HG02981 (cell line): Measurements from ENCODE around the gene PWWP2B.
"Not testable (repeated sequence)": the region's sequence is repeated elsewhere in the genome, so short reads cannot be mapped to it uniquely, and the experiment has no call there.

Source experiments
- ATAC-seq: cut with Tn5 transposase; IDR thresholded peaks from one replicate; pipeline ENCODE4 v1.9.1; 2021; ENCODE audit warnings: mild to moderate bottlenecking, moderate library complexity; ENCODE audit not compliant: unreplicated experiment

PWWP2B gene

DNA sequence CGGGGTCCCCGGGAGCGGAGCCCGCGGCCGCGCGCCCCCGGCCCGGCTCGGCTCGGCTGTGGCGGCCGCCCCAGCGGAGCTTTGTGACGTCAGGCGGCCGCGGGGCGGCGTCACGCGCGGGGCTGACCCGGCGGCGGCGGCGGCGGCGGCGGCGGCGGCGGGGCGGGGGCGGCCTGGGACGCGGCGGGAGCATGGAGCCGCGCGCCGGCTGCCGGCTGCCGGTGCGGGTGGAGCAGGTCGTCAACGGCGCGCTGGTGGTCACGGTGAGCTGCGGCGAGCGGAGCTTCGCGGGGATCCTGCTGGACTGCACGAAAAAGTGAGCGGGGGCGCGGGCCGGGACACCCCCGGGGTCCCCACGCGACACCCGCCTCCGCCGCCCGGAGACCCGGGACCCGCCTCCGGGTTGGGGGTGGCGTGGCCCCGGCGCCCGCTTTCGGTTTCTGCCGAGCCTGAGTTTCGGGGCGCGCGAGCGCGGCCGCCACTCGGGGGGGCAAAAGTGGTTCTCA is at the start of gene PWWP2B:
PWWP2B (plus strand) TSS at position 165 of the 506 bp plus-strand sequence; CDS start at position 192, 27 bp downstream.
- ATAC-seq, result peak; percentile 36

DNA sequence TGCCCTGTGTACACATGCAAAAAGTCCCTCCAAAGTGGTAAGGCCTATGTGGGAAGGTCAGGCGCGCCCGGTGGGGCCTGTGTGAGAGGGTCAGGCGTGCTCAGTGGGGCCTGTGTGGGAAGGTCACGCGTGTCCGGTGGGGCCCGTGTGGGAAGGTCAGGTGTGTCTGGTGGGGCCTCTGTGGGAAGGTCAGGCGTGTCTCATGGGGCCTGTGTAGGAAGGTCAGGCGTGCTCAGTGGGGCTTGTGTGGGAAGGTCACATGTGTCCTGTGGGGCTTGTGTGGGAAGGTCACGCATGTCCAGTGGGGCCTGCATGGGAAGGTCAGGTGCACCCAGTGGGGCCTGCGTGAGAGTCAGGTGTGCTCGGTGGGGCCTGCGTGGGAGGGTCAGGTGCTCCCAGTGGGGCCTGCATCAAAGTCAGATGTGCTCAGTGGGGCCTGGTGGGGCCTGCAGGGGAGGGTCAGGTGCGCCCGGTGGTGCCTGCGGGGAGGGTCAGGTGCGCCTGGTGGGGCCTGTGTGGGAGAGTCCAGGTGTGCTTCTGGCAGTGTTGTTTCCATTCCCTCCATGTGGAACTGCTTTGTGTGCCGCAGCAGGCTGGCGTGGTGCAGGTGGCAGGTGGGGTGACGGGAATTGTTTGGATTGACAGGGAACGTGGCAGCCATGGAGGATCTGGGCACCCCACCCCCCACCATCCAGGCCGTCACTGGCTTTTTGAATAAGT is 49.6 kb upstream of the PWWP2B start:
- ATAC-seq, result no peak

DNA sequence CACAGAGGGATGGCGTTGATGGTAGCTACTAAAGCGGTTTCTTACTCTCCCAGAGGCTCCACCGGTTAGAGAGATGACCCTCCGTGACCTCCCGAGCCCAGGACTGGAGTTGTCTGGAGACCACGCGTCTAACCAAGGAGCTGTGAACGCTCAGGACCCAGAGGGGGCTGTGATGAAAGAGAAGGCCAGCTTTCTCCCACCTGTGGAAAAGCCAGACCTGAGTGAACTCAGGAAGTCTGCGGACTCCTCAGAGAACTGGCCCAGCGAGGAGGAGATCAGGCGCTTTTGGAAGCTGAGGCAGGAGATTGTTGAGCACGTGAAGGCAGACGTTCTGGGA is 49.1 kb upstream of the PWWP2B start:
- no peak for ATAC-seq

DNA sequence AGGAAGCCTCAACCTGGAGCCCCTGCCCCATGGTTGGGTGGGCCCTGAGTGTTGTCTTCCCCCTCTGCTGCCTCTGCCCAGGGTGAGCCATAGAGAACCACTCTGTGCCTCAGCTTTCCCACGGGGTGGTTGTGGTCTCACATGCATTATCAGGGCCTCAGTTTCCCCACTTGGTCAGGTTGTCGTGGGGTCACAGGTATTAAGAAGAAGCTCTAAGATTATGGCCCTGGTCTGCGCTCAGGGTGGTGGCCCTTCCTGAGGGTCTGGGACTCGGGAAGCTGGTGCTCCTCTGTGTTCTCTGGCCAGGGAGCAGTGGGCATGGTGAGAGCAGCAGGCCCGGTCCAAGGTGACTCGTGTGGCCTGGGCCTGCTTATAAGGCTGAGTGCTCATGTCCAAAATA is 47.2 kb upstream of the PWWP2B start:
- no peak for ATAC-seq

DNA sequence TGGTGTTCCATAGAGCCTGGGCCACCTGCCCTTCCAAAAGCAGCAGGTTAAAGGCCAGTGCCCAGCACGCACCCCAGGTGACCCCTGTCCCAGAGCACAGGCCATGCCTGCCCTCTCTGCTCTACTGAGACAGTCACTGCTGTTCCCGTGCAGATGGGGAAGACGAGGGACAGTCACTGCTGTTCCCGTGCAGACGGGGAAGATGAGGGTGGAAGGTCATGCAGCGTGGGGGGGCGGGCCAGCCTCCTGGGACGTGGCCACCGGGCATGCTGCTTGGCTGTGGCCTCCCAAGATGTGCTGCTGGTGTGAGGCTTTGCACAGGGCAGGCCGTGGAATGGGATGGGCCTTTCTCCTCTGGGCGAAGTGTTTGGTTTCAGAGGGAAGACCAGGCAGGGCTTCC is 46.6 kb upstream of the PWWP2B start:
- no peak for ATAC-seq

DNA sequence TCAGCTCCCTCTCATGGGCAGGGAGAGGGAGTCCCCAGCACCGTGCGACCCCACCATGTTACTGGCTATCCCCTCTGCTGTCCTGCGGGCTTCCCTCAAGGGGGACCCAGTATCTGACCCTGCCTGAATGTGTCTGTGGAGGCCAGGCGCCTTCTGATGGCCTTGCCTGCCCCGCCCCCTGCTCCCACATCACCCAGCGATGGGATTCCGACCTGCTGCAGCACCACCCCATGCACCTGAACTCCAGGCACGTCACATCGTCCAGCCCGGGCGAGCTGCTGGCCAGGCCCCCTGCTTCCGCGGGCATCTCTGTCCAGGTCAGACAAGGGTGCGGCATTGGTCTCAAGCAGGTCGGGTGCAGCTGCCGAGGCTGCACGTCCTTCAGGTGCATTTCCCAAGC is 46.1 kb upstream of the PWWP2B start:
- no peak for ATAC-seq

DNA sequence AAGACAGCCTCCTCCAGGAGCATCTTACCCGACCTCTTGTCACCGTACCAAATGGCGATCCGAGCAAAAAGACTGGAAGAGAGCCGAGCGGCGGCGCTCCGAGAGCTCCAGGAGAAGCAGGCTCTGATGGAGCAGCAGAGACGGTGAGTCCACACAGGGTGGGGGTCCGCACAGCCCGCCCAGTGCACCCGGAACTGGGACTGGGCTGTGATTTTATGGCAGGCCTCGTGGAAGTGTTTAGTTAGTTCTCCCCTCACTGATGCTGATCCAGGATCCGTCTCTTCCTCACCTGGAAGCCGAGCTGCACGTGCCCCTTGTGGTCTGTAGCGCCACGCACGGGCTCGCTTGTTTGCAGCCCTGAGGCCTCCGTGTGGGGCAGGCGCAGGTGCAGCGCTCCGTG is 45.4 kb upstream of the PWWP2B start:
- ATAC-seq, result no peak

DNA sequence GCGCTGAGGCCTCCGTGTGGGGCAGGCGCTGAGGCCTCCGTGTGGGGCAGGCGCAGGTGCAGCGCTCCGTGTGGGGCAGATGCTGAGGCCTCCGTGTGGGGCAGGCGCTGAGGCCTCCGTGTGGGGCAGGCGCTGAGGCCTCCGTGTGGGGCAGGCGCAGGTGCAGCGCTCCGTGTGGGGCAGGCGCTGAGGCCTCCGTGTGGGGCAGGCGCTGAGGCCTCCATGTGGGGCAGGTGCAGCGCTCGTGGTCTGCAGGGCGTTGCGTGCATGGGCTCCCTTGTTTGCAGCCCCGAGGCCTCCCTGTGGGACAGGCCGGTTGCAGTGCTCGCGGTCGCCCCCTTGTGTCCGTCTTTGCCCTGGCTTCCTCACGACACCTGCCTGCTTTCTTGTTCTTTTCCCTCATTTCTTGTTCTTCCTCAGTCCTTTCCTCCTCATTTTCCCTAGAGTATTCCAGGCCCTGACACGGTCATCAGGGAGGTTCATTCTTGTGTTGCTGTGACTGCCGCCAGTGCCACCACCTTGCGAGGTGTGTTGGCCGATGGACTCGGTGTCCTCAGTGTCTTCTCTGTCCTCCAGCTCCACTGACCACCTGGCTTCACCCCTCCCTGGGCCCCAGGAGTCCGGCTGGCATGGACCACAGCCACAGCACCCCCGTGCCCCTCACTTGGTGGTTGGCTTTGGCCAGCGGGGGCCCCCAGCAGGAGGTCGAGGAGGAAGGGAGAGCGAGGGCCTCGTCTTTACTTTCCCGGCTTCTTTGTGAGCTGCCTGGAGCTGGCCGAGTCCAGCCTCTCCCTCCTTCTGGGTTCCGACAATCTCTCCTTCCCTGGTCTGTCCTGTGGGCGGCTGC is 44.3 kb upstream of the PWWP2B start:
- ATAC-seq, result not testable (repeated sequence)

DNA sequence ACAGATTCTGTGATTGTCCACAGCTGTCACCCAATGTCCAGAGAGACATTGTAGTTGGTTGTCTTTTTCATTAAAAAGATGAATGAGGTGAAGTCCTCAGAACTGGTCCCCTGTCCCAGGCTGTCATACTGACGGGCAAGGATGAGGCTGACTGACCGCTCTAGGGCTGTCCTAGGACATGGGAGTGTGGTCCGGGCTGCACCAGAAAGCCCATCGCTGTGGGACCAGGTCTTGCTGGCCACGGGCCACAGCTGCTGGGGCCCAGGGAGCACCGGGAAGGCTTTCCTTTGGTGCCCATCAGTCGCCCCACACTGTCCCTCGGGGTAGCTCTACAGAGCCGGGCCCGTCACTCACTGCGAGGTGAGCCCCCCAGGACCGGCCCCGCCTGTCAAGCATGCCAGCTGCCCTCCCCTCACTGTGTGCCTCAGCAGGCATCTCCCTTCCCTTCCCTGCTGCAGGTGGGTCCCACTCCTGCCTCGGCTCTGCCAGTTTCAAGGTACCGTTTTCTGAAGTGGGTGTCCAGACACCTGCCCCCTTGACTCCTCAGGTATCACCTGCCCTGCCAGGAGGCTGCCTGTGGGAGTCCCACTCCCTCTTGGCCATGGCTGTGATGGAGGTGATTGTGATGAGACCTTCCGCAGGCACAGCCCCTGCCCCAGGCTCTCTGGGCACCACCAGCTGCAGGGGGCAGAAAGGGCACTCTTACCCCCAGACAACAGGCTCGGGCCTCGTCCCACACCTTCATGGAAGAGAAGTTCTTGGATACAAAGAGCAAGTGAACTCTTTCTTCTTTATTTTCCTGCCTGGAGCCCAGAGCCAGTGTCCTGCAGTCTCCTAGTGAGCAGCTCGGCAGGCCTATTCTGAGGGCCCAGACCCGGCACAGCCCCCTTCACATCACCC is 43.3 kb upstream of the PWWP2B start:
- no peak for ATAC-seq

DNA sequence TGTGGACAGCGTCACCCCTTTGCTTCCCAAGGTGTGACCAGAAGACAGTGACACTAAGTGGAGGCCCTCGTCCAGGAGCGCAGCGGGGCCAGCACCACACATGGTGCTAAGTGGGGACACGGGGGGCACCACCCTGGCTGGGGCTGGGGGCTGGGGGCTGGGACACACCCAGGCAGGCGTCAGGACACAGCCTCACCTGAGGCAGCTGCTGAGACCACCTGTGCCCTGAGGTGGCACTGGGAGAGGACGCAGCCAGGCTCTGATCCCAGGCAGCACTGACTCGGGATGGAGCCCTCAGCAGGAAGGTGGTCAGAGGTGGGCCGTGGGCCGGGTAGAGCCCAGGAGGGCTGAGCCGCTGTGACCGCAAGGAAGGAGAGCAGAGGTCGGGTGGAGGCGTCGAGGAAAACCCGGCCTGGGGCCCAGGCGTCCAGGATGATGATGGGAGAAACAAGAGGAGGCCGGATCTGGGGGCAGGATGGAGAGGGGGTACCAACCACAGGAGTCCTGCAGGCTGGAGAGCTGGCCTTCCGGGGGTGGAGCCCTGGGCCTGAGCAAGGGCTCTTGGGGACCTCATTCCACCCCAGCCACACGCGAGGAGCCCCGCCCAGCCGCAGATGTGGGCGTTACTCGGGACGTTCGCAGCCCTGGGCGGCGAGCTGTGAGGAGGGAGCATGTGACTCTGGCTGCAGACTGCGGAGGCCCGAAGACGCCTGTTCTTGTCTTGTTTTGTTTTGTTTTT is 42.5 kb upstream of the PWWP2B start:
- no peak for ATAC-seq

DNA sequence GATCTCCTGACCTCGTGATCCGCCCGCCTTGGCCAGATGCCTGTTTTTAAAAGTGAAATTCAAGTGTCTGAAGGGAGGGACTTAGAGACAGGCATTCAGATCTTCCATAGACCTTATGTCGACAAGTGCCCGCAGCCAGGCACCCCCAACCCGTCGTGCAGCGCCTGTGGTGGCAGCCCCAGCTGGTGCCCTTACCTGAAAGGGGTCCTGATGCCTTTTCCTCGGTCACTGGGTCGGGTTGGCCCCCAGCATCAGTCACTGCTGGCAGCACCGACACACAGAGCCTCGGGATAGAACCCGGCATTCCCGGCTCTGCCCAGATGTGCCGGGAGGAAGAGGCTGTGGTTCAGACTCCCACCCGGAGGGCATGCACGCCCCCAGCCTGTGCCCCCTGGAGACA is 41.7 kb upstream of the PWWP2B start:
- no peak for ATAC-seq

DNA sequence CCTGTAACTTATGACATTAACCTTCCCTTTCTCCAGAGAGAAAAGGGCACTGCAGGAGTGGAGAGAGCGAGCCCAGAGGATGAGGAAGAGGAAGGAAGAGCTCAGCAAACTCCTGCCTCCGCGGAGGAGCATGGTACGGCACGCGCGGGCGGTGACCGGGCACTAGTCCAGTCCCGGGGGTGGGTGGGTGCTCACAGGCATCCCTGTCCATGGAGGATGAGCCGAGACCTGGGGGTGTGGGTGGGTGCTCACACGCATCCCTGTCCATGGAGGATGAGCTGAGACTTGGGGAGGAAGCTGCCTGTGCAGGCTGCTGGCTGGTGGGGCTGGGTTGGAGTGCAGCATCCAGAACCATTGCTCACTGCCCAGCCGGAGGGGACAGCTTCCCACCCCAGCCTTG is 41.2 kb upstream of the PWWP2B start:
- no peak for ATAC-seq

DNA sequence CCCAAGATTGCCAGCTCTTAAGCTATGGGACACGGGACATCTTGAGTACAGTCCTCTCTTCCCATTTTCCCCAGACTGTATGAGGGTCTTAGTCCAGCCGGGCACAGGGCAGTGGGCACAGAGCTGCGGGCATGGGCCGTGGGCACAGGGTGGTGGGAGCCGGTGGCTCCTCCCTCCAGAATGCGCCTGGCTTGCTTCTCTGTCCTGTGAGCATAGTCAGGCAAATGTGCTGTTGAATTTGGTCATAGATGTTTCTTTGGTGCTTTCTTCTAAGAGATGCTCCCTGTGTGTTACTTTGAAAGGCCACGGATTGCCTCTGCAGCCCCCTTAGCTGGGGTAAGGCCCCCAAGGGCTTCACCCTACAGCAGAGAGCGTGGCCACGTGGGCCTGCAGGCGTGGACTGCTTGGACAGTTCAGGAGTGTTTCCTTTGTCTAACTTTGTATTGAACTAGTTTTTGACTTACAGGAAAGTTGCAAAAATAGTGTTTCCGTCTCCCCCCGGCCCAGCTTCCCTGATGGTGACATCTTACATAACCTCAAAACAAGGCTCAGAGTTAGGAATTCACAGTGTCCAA is 40.3 kb upstream of the PWWP2B start:
- ATAC-seq, result no peak

DNA sequence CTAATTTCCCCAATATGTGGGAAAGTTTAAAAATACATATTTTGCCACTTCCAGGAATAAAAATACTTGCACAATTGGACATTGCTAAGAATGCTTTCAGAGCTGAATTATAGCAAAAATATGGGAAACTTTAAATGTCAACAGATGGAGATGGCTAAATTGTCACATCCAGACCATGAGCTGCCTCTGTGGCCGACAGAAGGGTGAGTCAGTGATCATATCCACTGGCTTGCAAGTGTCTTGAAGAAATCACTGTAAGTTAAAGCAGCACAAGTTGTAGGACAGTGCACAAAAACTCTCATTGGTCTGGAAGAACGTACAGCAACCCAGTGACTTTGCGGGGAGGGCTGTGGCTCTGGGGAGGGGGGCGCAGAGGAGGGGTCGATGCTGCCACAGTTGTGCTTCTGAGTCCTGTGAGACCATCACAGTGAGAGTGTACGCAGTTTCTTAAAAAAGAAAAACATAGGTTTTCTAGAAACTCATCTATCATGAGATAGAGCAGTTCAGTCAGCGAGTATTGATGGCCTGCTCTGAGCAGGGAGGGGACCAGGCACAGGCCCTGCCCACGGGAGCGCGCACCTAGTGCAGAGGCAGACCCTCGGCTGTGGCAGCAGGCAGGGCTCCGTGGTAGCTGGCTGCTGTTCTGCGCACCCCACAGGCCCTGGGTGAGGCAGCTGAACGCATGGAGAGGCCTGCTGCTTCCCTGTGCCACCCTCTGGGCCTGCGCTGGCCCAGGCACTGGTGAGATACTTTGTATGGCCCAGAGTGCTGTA is 39.5 kb upstream of the PWWP2B start:
- ATAC-seq, result no peak

DNA sequence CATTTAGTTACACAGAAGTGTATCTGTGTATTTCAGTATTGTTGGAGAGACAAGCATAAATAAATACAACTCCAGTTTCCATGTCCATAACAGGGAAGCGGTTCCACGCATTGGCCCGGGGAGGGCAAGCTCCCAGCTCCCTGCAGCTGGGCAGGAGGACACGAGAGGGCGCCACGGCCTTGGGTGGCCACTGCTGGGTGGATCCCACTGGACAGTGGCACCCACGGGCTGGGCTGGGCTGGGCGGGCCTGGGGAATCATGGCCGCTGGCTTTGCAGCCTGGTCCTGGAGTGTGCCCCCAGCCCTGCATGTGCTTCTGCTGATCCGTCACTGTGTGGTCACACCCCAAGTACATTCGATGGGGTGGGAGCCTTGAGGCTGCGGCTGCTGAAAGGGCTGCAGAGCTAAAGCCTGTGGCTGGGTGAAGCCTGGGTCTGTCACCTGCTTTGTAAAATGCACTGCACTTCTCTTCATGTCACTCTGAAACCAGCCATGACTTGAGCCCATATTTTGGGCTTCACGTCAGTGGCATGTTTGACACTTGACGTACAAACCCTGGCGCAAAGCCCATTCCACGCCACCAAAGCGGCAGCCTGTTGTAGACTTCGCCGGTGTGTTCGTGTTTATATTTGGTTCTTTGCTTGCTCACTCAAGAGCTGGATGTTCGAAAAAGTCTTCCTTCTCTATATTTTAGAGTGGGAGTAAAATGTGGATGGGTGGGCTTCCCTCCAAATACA is 37.5 kb upstream of the PWWP2B start:
- no peak for ATAC-seq

DNA sequence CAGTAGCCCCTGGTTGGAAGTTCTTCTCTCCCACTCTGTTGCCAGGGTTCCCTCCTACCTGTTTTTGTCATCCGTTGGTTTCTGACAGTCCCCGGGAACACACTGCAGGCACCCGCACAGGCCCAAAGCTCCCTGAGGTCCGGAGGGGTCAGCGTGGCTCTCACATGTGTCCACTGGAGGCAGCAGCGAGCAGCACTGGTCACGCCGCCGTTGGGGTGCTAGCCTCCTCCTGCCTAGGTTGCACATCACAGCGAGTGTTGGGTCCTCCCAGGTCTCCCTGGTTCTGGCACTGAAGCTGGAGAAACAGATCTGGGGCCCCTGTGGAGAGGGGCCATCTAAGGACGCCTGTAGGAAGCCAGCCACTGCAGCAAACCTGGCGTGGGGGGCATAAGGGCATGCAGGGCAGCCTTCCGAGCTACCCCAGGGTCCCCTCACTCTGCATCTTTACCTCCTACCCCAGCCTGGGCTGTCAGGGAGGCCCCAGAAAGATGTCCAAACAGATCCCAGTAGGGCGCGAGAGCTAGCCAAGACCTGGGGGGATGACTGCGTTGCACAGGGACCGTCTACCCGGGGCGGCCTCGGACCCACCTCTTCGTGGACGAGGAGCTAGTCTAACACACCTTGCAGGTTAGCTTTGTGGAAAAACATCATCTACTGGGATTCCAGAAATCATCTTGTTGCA is 36.1 kb upstream of the PWWP2B start:
- no peak for ATAC-seq

DNA sequence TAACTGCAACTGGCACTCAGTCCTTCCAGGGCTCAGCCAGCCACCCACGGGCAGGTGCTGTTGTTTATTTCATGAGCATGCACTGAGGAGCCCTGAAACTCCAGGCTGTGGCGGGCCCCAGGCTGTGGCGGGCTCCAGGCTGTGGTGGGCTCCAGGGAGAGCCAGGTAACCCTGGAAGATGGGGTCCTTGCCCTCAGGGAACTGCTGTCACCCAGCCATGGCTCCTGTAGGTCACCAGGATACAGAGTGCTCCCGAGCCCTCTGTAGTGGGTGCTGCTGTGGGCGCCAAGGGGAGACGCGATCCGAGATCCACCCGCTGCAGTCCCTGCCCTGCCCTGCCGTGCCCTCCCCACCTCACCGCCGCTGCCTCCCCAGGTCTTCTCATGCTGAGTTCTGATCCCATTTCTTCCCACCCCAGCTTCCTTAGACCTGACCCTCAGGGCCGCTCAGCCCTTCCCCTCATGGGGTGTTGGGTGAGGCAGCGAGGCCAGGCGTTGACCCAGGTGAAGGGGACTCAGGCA is 35.4 kb upstream of the PWWP2B start:
- ATAC-seq, result no peak

DNA sequence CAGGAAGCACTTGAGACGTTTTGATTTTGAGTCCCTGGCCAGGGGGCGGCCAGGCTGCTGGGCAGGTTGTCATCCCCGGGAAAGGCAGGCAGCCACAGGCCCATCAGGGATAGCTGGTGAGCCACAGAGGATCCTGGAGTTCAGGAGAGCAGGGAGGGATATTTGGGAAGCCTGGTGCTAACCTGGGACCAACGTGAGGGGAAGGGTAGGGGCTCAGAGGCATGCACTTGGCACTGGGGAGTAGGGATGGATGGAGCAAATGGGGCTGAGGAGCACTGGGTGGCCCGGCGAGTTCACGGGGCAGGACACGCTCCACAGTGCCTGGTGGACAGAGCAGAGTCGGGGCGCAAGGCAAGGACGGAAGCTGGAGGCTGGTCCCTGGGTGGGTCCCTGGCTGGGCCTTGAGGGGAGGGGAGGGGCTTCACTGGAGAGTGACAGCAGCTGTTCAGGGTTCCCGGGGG is 34.8 kb upstream of the PWWP2B start:
- ATAC-seq, result no peak
